Measurements from ENCODE around the gene ZNF527. TPM values are rescaled to one million over a fixed set of nuclear protein-coding genes. Genes with fewer than 3 reads are reported as not detected.

The ZNF527 gene
- total RNA-seq, 1 donor from 2014 or later: 11.6 TPM

Other genes with a start within 250 kb of the ZNF527 start
- 12.8 TPM for gene ZNF585A, start 198.4 kb upstream of the ZNF527 start, total RNA-seq
- 23.5 TPM for gene ZNF585B, start 160.6 kb upstream of the ZNF527 start, total RNA-seq
- 12.6 TPM for gene ZNF383, start 152.9 kb upstream of the ZNF527 start, total RNA-seq
- 14.8 TPM for gene ZNF569, start 96.3 kb downstream of the ZNF527 start, total RNA-seq
- 10.9 TPM for gene ZNF570, start 98.3 kb downstream of the ZNF527 start, total RNA-seq
- gene ZNF793, start 135.8 kb downstream of the ZNF527 start, total RNA-seq: 8.7 TPM
- gene ZNF571, start 223.7 kb downstream of the ZNF527 start, total RNA-seq: 7.9 TPM
- 2.5 TPM for gene ZNF540, start 223.8 kb downstream of the ZNF527 start, total RNA-seq

Measured in tongue (tissue), 1 donor.